Lower leg skin (tissue), 4 donors: Measurements from ENCODE around the gene MBOAT7. TPM values are rescaled to one million over a fixed set of nuclear protein-coding genes. Genes with fewer than 3 reads are reported as not detected.
"Not testable (repeated sequence)": the region's sequence is repeated elsewhere in the genome, so short reads cannot be mapped to it uniquely, and the experiment has no call there.

Source experiments
- DNase-seq, 2 donors: peaks; one replicate each; pipeline ENCODE4 v3.0.0-alpha.2; 2019; ENCODE audit warnings: low spot score in 2 of 2
- H3K4me3 ChIP-seq: fragments of 200-600 bp; sonication (generic); 2 replicates; pipeline ENCODE4 v1.5.1; 2017; ENCODE audit warnings: mild to moderate bottlenecking, low read depth; ENCODE audit not compliant: poor library complexity, severe bottlenecking
- POLR2A ChIP-seq, 2 donors: fragments of 450-650 bp; IDR thresholded peaks; one replicate each; pipeline ENCODE4 v1.6.1; 2016 to 2017; ENCODE audit warnings: antibody characterized with exemption in 2 of 2, mild to moderate bottlenecking in 1 of 2, moderate library complexity in 1 of 2
- WGBS, 2 donors: methylation state at CpG; one replicate each; pipeline ENCODE4 v1.1.5; 2018; 5-methylcytosine and 5-hydroxymethylcytosine counted together
- intact Hi-C: fragments of 100-400 bp; cut with DNase I; formaldehyde crosslinking; loops from one replicate; pipeline ENCODE4 v1.15.0; 2023; ENCODE audit warnings: low total_unique reads
- total RNA-seq, 4 donors: library from RNA; depleted of rRNA; stranded (reverse); fragments of >200 nt; gene quantifications; one replicate each; pipeline ENCODE4 v1.1.0, GENCODE V29; 2016
- TF ChIP-seq, protein P1 (sequence below), 3 donors: fragments of 450-650 bp; IDR thresholded peaks; one replicate each; pipeline ENCODE4 v1.5.1; 2016; ENCODE audit warnings: antibody characterized with exemption in 3 of 3, mild to moderate bottlenecking in 3 of 3, moderate library complexity in 2 of 3

MBOAT7 gene
- total RNA-seq, 4 donors from 2014 or later = 57.4 to 117 (median 62.2) TPM

DNA sequence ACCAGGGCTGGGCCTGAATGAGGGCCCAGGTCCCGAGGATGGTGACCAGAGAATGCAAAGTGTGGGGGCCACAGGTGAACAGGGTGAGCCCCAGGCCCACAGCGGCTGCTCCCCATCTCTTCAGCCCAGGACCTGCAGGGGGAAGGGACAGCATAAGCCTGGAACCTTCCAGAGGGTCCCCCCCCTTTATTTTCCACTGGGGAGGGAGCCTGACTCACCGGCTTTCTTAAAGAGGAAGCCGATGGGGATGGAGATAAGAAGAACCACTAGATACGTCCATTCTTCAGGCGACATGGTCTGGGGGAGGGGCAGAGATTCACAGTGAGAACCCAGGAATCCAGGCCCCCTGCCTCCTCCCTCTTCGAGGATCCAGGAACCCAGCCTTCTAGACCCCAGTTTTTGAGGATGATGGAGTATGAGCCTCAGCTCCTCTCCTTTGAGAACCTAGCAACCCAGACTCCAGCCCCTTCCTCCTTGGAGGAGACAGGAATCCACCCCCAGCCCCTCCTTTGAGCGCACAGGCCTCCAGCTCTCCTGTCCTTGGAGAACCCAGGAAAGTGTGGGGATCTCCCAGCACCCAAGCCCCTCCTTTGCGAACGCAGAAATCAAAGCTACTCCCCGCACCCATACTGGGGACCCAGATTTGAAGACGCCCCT is 1.0 kb downstream of the MBOAT7 start:
- TF ChIP-seq, protein P1, sequence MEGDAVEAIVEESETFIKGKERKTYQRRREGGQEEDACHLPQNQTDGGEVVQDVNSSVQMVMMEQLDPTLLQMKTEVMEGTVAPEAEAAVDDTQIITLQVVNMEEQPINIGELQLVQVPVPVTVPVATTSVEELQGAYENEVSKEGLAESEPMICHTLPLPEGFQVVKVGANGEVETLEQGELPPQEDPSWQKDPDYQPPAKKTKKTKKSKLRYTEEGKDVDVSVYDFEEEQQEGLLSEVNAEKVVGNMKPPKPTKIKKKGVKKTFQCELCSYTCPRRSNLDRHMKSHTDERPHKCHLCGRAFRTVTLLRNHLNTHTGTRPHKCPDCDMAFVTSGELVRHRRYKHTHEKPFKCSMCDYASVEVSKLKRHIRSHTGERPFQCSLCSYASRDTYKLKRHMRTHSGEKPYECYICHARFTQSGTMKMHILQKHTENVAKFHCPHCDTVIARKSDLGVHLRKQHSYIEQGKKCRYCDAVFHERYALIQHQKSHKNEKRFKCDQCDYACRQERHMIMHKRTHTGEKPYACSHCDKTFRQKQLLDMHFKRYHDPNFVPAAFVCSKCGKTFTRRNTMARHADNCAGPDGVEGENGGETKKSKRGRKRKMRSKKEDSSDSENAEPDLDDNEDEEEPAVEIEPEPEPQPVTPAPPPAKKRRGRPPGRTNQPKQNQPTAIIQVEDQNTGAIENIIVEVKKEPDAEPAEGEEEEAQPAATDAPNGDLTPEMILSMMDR (IDR thresholded peaks at IDR 0.05) = no peak
- TF ChIP-seq POLR2A (IDR thresholded peaks at IDR 0.05) = no peak
- 18 to 27% methylated on average over 12 of the region's 12 CpGs for WGBS, 2 donors

DNA sequence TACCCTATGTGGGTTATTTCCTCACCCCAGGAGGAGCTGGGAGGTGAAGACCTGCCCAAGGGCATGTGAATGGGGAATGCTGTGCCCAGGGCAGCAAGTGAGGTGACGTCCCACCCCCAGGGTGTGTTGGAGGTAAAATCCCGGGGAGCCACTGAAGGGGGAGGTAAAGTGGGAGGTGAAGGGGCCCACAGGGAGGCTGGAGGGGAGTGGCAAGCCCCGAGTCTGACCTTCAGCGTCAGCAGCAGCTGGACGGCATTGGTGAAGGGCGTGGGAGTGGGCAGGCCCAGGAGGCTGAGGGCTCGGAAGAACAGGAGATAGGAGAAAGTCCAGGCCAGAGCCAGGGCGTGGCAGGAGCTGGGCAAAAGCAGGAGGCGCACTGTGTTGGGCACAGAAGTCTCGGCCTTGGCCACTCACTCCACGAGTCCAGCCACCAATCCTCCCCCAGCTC is 2.4 kb downstream of the MBOAT7 start:
- intact Hi-C loops = no loop called here
- TF ChIP-seq, protein P1 (IDR thresholded peaks at IDR 0.05) = no peak
- no peak for TF ChIP-seq POLR2A (IDR thresholded peaks at IDR 0.05)
- 84 to 91% methylated on average over 11 of the region's 11 CpGs for WGBS, 2 donors
- no peak for DNase-seq
- H3K4me3 ChIP-seq = no peak overlapping the region

More for the DNA sequence above, 1.0 kb downstream of the MBOAT7 start:
- intact Hi-C loops = no loop called here
- peak overlapping the region; percentile 74 for H3K4me3 ChIP-seq
- DNase-seq = no peak

DNA sequence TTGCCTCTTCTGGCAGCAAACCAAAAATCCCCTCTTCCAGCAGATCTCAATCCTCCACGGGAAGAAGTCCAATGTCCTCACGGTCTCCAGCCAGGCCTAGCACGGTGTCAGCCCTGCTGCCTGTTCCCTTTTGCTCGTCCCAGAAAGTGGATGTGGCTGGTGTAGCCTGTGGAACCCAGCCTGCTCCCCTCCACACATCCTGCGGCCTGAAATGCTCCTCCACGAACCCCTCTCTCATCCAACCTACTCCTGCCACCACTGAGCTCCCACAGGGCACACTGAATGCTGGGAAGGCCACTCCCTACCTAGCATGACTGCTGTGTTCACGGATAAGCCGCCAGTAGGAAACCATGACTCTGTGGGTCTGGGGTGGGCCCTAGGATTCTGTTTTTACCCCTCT is 3.0 kb downstream of the MBOAT7 start:
- WGBS, 2 donors = 91 to 96% methylated on average over 8 of the region's 8 CpGs
- no peak overlapping the region for H3K4me3 ChIP-seq
- intact Hi-C loops = no loop called here
- no peak for DNase-seq
- no peak for TF ChIP-seq POLR2A (IDR thresholded peaks at IDR 0.05)

DNA sequence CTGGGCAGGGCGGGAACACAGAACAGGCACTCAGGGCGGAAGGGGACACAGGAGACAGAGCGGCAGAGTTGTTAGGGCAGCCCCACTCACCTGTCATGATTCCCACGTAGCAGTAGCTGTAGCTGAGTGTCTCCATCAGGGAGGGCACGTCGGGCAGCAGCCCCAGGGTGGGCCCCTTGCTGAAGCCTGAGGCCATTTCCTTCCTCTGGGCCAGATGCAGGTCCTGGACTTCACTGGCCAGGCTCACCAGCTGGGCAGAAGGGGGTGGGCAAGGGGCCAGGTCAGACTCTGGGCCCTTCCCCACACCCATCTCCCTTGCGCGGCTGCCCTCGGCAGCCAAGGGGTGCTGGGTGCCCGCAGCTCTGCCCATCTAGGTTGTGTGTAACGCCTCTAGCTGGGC is 5.9 kb downstream of the MBOAT7 start:
- no peak overlapping the region for H3K4me3 ChIP-seq
- TF ChIP-seq POLR2A (IDR thresholded peaks at IDR 0.05) = no peak
- TF ChIP-seq, protein P1 (IDR thresholded peaks at IDR 0.05) = no peak
- intact Hi-C loops = no loop called here
- DNase-seq = no peak
- WGBS, 2 donors = 90% methylated on average over 11 of the region's 11 CpGs

DNA sequence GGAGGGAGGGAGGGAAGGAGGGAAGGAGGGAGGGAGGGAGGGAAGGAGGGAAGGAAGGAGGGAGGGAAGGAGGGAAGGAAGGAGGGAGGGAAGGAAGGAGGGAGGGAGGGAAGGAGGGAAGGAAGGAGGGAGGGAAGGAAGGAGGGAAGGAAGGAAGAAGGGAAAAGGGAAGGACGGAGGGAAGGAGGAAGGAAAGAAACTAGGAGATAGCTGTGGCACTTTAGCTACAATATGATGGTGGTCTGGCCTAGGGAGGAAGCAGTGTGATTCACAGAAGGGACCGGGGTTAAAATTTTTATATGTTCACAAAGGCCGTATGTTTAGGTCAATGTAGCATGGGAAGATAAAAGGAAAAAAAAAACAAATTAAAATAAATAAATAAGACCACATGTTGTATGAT is 7.5 kb downstream of the MBOAT7 start:
- DNase-seq, intact Hi-C loops, H3K4me3 ChIP-seq: not testable (repeated sequence)
- 91 to 98% methylated on average over 3 of the region's 3 CpGs for WGBS, 2 donors

DNA sequence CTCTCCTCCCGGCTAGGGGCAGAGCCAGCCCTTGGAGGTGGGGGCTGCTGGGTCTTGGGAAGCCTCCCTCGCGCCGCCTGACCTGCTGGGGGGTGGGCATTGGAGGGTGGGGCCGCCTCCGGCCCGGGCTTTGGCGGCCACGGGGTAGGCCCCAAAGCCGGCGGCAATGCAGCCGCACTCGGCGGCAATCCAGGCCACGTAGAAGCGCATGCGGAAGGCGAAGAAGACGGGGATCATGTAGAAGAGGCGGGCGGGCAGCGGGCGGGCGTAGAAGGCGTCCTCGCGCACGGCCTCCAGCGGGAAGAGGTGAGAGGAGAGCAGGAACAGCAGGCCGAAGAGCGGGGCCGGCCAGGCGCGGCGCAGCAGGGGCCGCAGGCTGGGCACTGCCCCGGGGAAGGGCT is 8.7 kb downstream of the MBOAT7 start:
- intact Hi-C loops = no loop called here
- WGBS, 2 donors = 96% methylated on average over 36 to 37 of the region's 37 CpGs

More for the DNA sequence above, 8.7 kb downstream of the MBOAT7 start:
- DNase-seq = no peak
- no peak overlapping the region for H3K4me3 ChIP-seq
- TF ChIP-seq, protein P1 (IDR thresholded peaks at IDR 0.05) = no peak
- no peak for TF ChIP-seq POLR2A (IDR thresholded peaks at IDR 0.05)
